Measurements from ENCODE around the gene MTG1. TPM values are rescaled to one million over a fixed set of nuclear protein-coding genes. Genes with fewer than 3 reads are reported as not detected.
"Not testable (repeated sequence)": the region's sequence is repeated elsewhere in the genome, so short reads cannot be mapped to it uniquely, and the experiment has no call there.

MTG1 gene
- total and polyA plus RNA-seq, 7 donors: 14.0 to 63.6 (median 27.6) TPM

GRCh38 chr10:133381036-133381435, 12.9 kb upstream of the MTG1 start:
- Histone ChIP-seq H3K4me3 (no peak overlapping the region), H3K9me3 (no peaks in the 10 kb centered on the region), H3K36me3 (peaks cover 0 to 22% (median 0%) of the 10 kb centered on the region in 4 donors), H3K4me1 (peaks cover 0 to 23% (median 17%) of the 10 kb centered on the region in 4 donors), H3K27ac (no peak overlapping the region), H3K27me3 (no peaks in the 10 kb centered on the region)
- WGBS, 2 donors: 66 to 94% methylated on average over 8 of the region's 8 CpGs
- DNase-seq: no peak
- TF ChIP-seq EP300 (IDR thresholded peaks at IDR 0.05) (no peak), POLR2AphosphoS5 (IDR thresholded peaks at IDR 0.05) (no peak), CTCF (IDR thresholded peaks at IDR 0.05) (no peak), POLR2A (IDR thresholded peaks at IDR 0.05) (no peak)
- intact Hi-C loops (cut with DNase I): no loop called here

- intact Hi-C loops (cut with DNase I): no loop called here
- Histone ChIP-seq H3K4me3 (no peak overlapping the region), H3K36me3 (peaks cover 0 to 26% (median 0%) of the 10 kb centered on the region in 4 donors), H3K27me3 (no peaks in the 10 kb centered on the region), H3K27ac (no peak overlapping the region), H3K9me3 (no peaks in the 10 kb centered on the region), H3K4me1 (peaks cover 0 to 15% (median 9%) of the 10 kb centered on the region in 4 donors)
- WGBS, 2 donors: 95% methylated on average over 4 of the region's 4 CpGs
- DNase-seq: no peak
- TF ChIP-seq POLR2AphosphoS5 (IDR thresholded peaks at IDR 0.05): no peak
- no peak for TF ChIP-seq CTCF (IDR thresholded peaks at IDR 0.05)
- TF ChIP-seq EP300 (IDR thresholded peaks at IDR 0.05): no peak
- no peak for TF ChIP-seq POLR2A (IDR thresholded peaks at IDR 0.05)
Observed at GRCh38 chr10:133383551-133383950, 10.4 kb upstream of the MTG1 start.

- WGBS, 2 donors: 93 to 96% methylated on average over 13 of the region's 13 CpGs
- Histone ChIP-seq H3K4me1 (peaks cover 0 to 15% (median 9%) of the 10 kb centered on the region in 4 donors), H3K27me3 (no peaks in the 10 kb centered on the region), H3K36me3 (peaks cover 0 to 26% (median 0%) of the 10 kb centered on the region in 4 donors), H3K27ac (no peak overlapping the region), H3K4me3 (no peak overlapping the region), H3K9me3 (no peaks in the 10 kb centered on the region)
- DNase-seq: no peak
- TF ChIP-seq POLR2A (IDR thresholded peaks at IDR 0.05) (no peak), EP300 (IDR thresholded peaks at IDR 0.05) (no peak), CTCF (IDR thresholded peaks at IDR 0.05) (no peak), POLR2AphosphoS5 (IDR thresholded peaks at IDR 0.05) (no peak)
- intact Hi-C loops (cut with DNase I): no loop called here
Observed at GRCh38 chr10:133384071-133384470, 9.9 kb upstream of the MTG1 start.

GRCh38 chr10:133385214-133385613, 8.7 kb upstream of the MTG1 start:
- 91 to 94% methylated on average over 2 of the region's 2 CpGs for WGBS, 2 donors
- Histone ChIP-seq H3K9me3 (no peaks in the 10 kb centered on the region), H3K4me3 (no peak overlapping the region), H3K36me3 (peaks cover 0 to 36% (median 3%) of the 10 kb centered on the region in 4 donors), H3K27me3 (no peaks in the 10 kb centered on the region), H3K27ac (no peak overlapping the region), H3K4me1 (peaks cover 0 to 4% (median 1%) of the 10 kb centered on the region in 4 donors)
- no peak for TF ChIP-seq EP300 (IDR thresholded peaks at IDR 0.05)
- no peak for TF ChIP-seq POLR2A (IDR thresholded peaks at IDR 0.05)
- TF ChIP-seq CTCF (IDR thresholded peaks at IDR 0.05): no peak
- TF ChIP-seq POLR2AphosphoS5 (IDR thresholded peaks at IDR 0.05): no peak
- DNase-seq: no peak
- intact Hi-C loops (cut with DNase I): no loop called here

GRCh38 chr10:133386951-133387350, 7.0 kb upstream of the MTG1 start:
- H3K27me3 ChIP-seq; H3K9me3 ChIP-seq; H3K27ac ChIP-seq; H3K4me1 ChIP-seq; intact Hi-C loops (cut with DNase I); H3K4me3 ChIP-seq: not testable (repeated sequence)
- peak; percentile 4 for DNase-seq
- peaks cover 0 to 38% (median 3%) of the 10 kb centered on the region in 4 donors for H3K36me3 ChIP-seq
- 98% methylated on average over 4 of the region's 4 CpGs for WGBS, 2 donors

Measured in sigmoid colon (tissue), 7 donors.